ENCODE measurements around the gene ACAT1.

ACAT1 gene
- 13.6 to 23.7 (median 15.3) reads per million in 3 donors for total RNA-seq

- Histone ChIP-seq H3K9me3 (ENCODE audit: control insufficient read depth, low read length) (no peaks in the 10 kb centered on the region), H3K4me1 (ENCODE audit: control insufficient read depth, insufficient read depth, low read length, poor library complexity, severe bottlenecking) (peaks cover 22% of the 10 kb centered on the region), H3K27ac (ENCODE audit: insufficient read depth, low read length, poor library complexity, severe bottlenecking) (peak within 1 kb of the TSS; percentile 70), H3K36me3 (ENCODE audit: control insufficient read depth, insufficient read depth, low read length) (no peaks in the 10 kb centered on the region), H3K4me3 (ENCODE audit: insufficient read depth, low read depth, low read length, poor library complexity, severe bottlenecking) (peak within 1 kb of the TSS; percentile 88), H3K27me3 (replicated peaks; ENCODE audit: control insufficient read depth, insufficient read depth, low read length, poor library complexity, severe bottlenecking) (no peaks in the 10 kb centered on the region)
- DNase-seq: peak; percentile 90 to 94 (median 93)
Observed at GRCh38 chr11:108121274-108122155, at the start of gene ACAT1. ACAT1 (plus strand) TSS chr11:108121567; CDS start chr11:108121607, 40 bp downstream.

GRCh38 chr11:108084811-108085210 is 36.6 kb upstream of the ACAT1 start:
- no peak overlapping the region for H3K27ac ChIP-seq (ENCODE audit: insufficient read depth, low read length, poor library complexity, severe bottlenecking)
- H3K36me3 ChIP-seq (ENCODE audit: control insufficient read depth, insufficient read depth, low read length): peaks cover 25% of the 10 kb centered on the region
- H3K27me3 ChIP-seq (replicated peaks; ENCODE audit: control insufficient read depth, insufficient read depth, low read length, poor library complexity, severe bottlenecking): no peaks in the 10 kb centered on the region
- no peak overlapping the region for H3K4me3 ChIP-seq (ENCODE audit: insufficient read depth, low read depth, low read length, poor library complexity, severe bottlenecking)
- H3K4me1 ChIP-seq (ENCODE audit: control insufficient read depth, insufficient read depth, low read length, poor library complexity, severe bottlenecking): no peaks in the 10 kb centered on the region
- H3K9me3 ChIP-seq (ENCODE audit: control insufficient read depth, low read length): no peaks in the 10 kb centered on the region
- DNase-seq: no peak

- no peak for DNase-seq
- Histone ChIP-seq H3K4me1 (ENCODE audit: control insufficient read depth, insufficient read depth, low read length, poor library complexity, severe bottlenecking) (no peaks in the 10 kb centered on the region), H3K36me3 (ENCODE audit: control insufficient read depth, insufficient read depth, low read length) (peaks cover 25% of the 10 kb centered on the region)
Observed at GRCh38 chr11:108085672-108086071, 35.7 kb upstream of the ACAT1 start.

DNA sequence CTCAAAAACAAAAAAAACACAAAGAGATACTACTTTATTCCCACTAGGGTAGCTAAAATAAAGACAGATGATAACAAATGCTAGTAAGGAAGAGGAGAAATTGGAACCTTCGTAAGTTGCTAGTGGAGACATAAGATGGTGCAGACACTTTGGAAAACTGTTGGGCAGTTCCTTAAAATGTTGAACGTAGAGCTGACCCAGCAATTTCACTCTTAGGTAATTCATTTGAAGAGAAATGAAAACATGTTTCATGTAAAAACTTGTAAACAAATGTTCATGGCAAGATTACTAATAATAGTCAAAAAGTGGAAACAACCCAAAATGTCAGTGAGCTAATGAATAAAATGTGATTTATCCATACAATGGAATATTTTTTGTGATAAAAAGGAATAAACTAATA is 29.2 kb upstream of the ACAT1 start:
- Histone ChIP-seq H3K4me3 (ENCODE audit: insufficient read depth, low read depth, low read length, poor library complexity, severe bottlenecking) (no peak overlapping the region), H3K4me1 (ENCODE audit: control insufficient read depth, insufficient read depth, low read length, poor library complexity, severe bottlenecking) (no peaks in the 10 kb centered on the region), H3K27me3 (replicated peaks; ENCODE audit: control insufficient read depth, insufficient read depth, low read length, poor library complexity, severe bottlenecking) (no peaks in the 10 kb centered on the region), H3K9me3 (ENCODE audit: control insufficient read depth, low read length) (no peaks in the 10 kb centered on the region), H3K36me3 (ENCODE audit: control insufficient read depth, insufficient read depth, low read length) (peaks cover 26% of the 10 kb centered on the region), H3K27ac (ENCODE audit: insufficient read depth, low read length, poor library complexity, severe bottlenecking) (no peak overlapping the region)
- DNase-seq: no peak

More at GRCh38 chr11:108085672-108086071, 35.7 kb upstream of the ACAT1 start:
- Histone ChIP-seq H3K9me3 (ENCODE audit: control insufficient read depth, low read length) (no peaks in the 10 kb centered on the region), H3K27me3 (replicated peaks; ENCODE audit: control insufficient read depth, insufficient read depth, low read length, poor library complexity, severe bottlenecking) (no peaks in the 10 kb centered on the region), H3K27ac (ENCODE audit: insufficient read depth, low read length, poor library complexity, severe bottlenecking) (no peak overlapping the region), H3K4me3 (ENCODE audit: insufficient read depth, low read depth, low read length, poor library complexity, severe bottlenecking) (no peak overlapping the region)

DNA sequence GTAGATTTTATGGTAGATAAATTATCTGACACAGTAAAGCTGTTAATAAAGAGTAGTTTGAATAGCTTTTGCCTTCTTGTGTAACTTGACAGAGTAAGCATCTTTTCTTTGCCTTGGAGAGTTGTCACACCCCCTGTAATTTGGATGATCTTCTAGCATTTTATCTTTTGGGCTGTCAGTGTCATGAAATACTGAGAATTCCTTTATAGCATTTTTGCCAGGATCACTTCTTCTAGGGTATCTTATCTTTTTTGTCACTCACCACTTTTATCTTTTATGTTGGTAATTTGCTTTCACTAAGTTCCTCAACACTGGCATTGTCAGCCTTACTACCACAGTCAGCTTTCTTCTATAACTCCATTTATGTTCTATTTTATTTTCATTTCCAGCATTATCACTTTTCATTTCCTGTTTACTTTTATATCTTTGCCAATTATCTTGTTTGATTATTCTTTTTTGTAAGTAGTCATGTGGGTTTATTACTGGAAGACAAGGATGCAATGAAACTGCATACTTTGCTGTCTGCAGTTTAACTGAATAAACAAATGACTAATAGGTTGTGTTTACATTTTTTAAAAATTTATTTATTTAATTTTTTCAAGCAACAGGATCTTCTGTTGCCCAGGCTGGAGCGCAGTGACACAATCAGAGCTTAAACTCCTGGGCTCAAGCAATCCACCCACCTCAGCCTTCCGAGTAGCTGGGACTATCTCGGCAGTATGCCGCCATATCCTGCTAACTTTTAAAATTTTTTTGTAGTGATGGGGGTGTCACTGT is 28.1 kb upstream of the ACAT1 start:
- DNase-seq: no peak
- H3K4me1 ChIP-seq (ENCODE audit: control insufficient read depth, insufficient read depth, low read length, poor library complexity, severe bottlenecking): no peaks in the 10 kb centered on the region
- no peaks in the 10 kb centered on the region for H3K27me3 ChIP-seq (replicated peaks; ENCODE audit: control insufficient read depth, insufficient read depth, low read length, poor library complexity, severe bottlenecking)
- H3K9me3 ChIP-seq (ENCODE audit: control insufficient read depth, low read length): no peaks in the 10 kb centered on the region
- H3K27ac ChIP-seq (ENCODE audit: insufficient read depth, low read length, poor library complexity, severe bottlenecking): no peak overlapping the region
- H3K4me3 ChIP-seq (ENCODE audit: insufficient read depth, low read depth, low read length, poor library complexity, severe bottlenecking): no peak overlapping the region
- peaks cover 35% of the 10 kb centered on the region for H3K36me3 ChIP-seq (ENCODE audit: control insufficient read depth, insufficient read depth, low read length)

DNA sequence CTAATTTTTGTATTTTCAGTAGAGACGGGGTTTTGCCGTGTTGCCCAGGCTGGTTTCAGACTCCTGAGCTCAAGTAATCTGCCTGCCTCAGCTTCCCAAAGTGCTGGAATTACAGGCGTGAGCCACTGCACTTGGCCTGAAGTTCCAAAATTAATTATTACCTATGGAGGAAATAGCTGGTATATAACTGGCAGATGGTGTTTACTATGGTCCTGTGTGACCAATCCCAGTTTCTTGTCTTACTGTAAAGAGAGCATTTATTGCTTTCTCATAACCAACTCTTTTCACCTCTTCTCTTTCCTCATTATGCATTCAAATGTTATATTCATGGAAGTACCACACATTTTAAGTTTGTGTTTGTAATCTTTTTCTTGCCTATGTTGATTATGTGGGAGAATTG is 24.2 kb upstream of the ACAT1 start:
- no peaks in the 10 kb centered on the region for H3K9me3 ChIP-seq (ENCODE audit: control insufficient read depth, low read length)
- H3K4me3 ChIP-seq (ENCODE audit: insufficient read depth, low read depth, low read length, poor library complexity, severe bottlenecking): no peak overlapping the region
- H3K27me3 ChIP-seq (replicated peaks; ENCODE audit: control insufficient read depth, insufficient read depth, low read length, poor library complexity, severe bottlenecking): no peaks in the 10 kb centered on the region
- no peaks in the 10 kb centered on the region for H3K4me1 ChIP-seq (ENCODE audit: control insufficient read depth, insufficient read depth, low read length, poor library complexity, severe bottlenecking)
- H3K27ac ChIP-seq (ENCODE audit: insufficient read depth, low read length, poor library complexity, severe bottlenecking): no peak overlapping the region
- no peak for DNase-seq
- H3K36me3 ChIP-seq (ENCODE audit: control insufficient read depth, insufficient read depth, low read length): peaks cover 32% of the 10 kb centered on the region

DNA sequence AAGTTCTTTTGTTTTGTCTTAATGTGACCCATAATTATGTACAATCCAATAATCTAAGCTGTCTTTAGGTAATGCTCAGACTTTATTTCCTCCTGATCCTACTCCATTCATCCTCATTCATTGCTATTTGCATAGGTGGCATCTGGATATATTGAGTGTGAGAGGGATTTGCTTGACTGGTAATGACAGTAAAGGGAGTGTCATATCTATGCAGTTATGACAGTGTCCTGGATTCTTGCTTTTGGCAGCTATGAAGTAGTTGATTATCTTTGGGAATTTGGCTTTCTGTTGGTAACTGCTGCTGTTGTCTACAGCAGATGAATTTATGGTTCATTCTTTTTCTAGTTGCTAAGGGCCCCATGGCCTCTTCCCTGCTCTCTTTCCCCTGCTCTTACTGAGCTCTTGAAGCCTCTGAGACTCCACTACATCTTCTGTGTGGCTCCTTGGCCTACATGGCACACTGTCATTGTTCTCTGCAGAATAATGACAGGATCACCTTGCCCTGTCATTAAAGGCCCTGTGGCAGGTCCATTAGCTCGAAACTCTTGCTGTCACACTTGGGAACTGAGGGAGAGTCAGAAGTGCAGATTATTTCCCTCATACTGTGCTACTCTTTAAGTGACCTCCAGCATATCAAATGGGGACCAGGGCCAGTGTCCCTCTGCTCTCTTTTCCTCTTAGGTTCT is 20.1 kb upstream of the ACAT1 start:
- H3K9me3 ChIP-seq (ENCODE audit: control insufficient read depth, low read length): no peaks in the 10 kb centered on the region
- DNase-seq: no peak
- H3K27me3 ChIP-seq (replicated peaks; ENCODE audit: control insufficient read depth, insufficient read depth, low read length, poor library complexity, severe bottlenecking): no peaks in the 10 kb centered on the region
- no peak overlapping the region for H3K27ac ChIP-seq (ENCODE audit: insufficient read depth, low read length, poor library complexity, severe bottlenecking)
- no peak overlapping the region for H3K4me3 ChIP-seq (ENCODE audit: insufficient read depth, low read depth, low read length, poor library complexity, severe bottlenecking)
- H3K36me3 ChIP-seq (ENCODE audit: control insufficient read depth, insufficient read depth, low read length): peaks cover 22% of the 10 kb centered on the region
- H3K4me1 ChIP-seq (ENCODE audit: control insufficient read depth, insufficient read depth, low read length, poor library complexity, severe bottlenecking): no peaks in the 10 kb centered on the region

DNA sequence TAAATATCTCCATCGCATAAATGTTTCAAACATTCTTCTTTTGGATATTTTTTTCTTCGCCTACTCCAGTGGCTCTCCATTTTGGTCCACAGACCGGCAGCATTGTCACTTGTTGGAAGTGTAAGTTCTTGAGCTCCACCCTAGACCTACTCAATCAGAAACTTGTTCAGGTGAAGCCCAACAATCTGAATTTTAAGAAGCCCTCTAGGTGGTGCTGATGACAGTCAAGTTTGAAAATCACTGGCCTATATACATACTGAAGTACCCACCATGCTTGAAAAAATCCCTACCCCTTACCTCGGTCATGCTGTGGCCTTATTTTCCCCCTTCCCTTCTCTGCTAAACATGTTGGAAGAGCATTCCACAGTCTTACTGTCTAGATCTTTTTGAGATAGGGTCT is 10.2 kb upstream of the ACAT1 start:
- DNase-seq: no peak
- H3K27me3 ChIP-seq (replicated peaks; ENCODE audit: control insufficient read depth, insufficient read depth, low read length, poor library complexity, severe bottlenecking): no peaks in the 10 kb centered on the region
- no peaks in the 10 kb centered on the region for H3K4me1 ChIP-seq (ENCODE audit: control insufficient read depth, insufficient read depth, low read length, poor library complexity, severe bottlenecking)
- no peak overlapping the region for H3K27ac ChIP-seq (ENCODE audit: insufficient read depth, low read length, poor library complexity, severe bottlenecking)
- no peaks in the 10 kb centered on the region for H3K9me3 ChIP-seq (ENCODE audit: control insufficient read depth, low read length)
- H3K36me3 ChIP-seq (ENCODE audit: control insufficient read depth, insufficient read depth, low read length): no peaks in the 10 kb centered on the region
- no peak overlapping the region for H3K4me3 ChIP-seq (ENCODE audit: insufficient read depth, low read depth, low read length, poor library complexity, severe bottlenecking)

GRCh38 chr11:108112057-108112456 is 9.3 kb upstream of the ACAT1 start:
- DNase-seq: no peak
- H3K9me3 ChIP-seq (ENCODE audit: control insufficient read depth, low read length): no peaks in the 10 kb centered on the region
- no peak overlapping the region for H3K4me3 ChIP-seq (ENCODE audit: insufficient read depth, low read depth, low read length, poor library complexity, severe bottlenecking)
- H3K4me1 ChIP-seq (ENCODE audit: control insufficient read depth, insufficient read depth, low read length, poor library complexity, severe bottlenecking): no peaks in the 10 kb centered on the region
- no peaks in the 10 kb centered on the region for H3K27me3 ChIP-seq (replicated peaks; ENCODE audit: control insufficient read depth, insufficient read depth, low read length, poor library complexity, severe bottlenecking)
- no peaks in the 10 kb centered on the region for H3K36me3 ChIP-seq (ENCODE audit: control insufficient read depth, insufficient read depth, low read length)
- H3K27ac ChIP-seq (ENCODE audit: insufficient read depth, low read length, poor library complexity, severe bottlenecking): no peak overlapping the region

All from effector memory CD4-positive, alpha-beta T cell (primary cell).